Stimulated activated CD8-positive, alpha-beta memory T cell treated with anti-CD3 and anti-CD28 coated beads, Interleukin-12 subunit alpha, Interleukin-12 subunit beta, amount 100 ng/mL, for 1 hour (primary cell): ENCODE results near the gene SPTBN1.

Experiments used
- DNase-seq: peaks from one replicate; pipeline ENCODE4 v3.0.0-alpha.2; 2020; ENCODE audit warnings: low read depth

The SPTBN1 gene

DNA sequence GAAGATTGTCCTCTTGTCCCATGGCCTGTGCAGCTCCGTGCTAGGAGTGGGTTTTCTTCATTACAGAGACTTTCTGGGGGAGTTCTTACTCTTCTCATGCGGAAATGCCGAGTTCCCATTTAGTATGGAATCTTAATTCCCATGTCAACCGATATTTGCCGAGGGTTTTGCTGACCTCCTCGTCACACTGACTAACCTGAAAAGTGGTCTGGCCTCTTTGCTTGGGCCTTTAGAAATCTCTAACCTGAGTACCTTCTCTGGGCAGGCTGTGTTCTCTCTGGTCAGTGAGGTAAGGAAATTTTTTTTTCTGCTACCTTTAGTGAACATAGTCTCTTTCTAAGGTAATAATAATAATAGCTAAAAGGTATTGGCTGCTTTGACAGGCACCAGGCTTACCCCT lies 256.4 kb downstream of the SPTBN1 start:
- no peak for DNase-seq

DNA sequence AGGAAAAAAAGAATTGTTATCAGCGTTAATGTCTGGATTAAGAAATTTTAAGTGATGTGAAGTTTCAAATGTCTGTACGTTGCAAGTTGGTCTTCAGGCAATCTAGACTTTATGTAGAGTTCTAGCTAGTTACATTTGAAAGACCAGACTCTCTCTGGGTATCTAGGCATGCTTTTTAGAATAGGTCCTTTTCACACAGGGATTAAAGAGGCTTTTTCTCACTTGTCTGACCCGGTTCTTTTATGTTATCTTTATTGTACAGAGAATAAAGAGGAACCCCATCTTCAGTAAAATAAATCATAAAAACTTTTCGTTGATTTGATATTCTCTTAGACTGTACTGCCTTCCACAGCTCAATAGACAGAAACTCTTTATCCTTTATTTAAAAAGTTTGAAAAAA lies 258.9 kb downstream of the SPTBN1 start:
- DNase-seq = no peak

DNA sequence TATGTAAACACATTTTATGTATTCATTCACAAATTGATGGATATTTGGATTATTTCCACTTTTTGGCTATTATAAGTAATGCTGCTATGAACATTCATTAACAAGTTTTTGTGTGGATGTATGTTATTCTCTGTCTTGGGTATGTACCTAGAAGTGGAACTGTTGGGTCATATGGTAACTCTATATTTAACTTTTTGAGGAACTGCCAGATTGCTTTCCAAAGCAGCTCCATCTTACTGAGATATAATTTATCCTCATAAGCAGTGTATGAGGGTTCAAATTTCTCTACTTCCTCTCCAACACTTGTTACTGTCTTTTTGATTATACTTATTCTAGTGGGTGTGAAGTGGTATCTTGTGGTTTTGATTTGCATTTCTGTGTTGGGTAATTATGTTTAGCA lies 260.2 kb downstream of the SPTBN1 start:
- DNase-seq = no peak

DNA sequence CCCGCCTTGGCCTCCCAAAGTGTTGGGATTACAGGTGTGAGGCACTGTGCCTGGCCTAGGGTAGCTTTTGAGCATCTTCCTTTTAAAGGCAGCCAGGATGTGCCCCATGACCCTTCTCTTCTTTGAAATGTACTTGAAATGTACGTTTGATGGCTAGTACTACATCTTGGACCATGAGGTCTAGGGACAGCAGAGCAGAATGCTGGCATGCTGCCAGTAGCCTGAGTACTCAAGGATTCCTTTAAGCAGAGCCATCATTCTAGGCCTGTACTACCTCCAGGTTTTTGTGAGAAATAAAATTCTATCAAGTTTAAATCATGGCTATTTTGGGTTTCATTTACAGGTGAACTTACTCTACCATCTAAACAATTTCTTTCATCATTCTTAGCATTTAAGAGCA lies 264.4 kb downstream of the SPTBN1 start:
- DNase-seq = no peak
